Stimulated activated CD4-positive, alpha-beta T cell treated with anti-CD3 and anti-CD28 coated beads, Interleukin-2, amount 100 ng/mL, for 4 hours (primary cell): Measurements from ENCODE around the gene NIPBL.
"Not testable (repeated sequence)": the region's sequence is repeated elsewhere in the genome, so short reads cannot be mapped to it uniquely, and the experiment has no call there.

Experiments
- DNase-seq: peaks from one replicate; pipeline ENCODE4 v3.0.0-alpha.2; 2020; ENCODE audit warnings: low read depth

NIPBL gene

DNA sequence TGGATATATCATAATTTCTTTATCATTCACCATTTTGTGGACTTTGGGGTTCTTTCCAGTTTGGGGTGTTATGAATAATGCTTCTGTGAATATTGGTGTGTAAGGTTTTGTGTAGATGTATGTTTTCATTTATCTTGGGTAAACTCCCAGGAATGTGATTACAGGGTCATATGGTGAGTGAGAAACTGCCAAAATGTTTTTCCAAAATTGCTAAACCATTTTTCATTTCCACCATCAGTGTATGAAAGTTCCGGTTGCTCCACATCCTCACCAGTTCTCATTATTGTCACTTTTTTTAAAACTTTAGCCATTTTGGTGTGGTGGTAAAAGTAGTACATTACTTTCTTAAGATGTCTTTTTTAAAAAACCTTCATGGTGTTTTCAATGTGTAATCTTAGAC, 152.9 kb downstream of the NIPBL start:
- DNase-seq = no peak

DNA sequence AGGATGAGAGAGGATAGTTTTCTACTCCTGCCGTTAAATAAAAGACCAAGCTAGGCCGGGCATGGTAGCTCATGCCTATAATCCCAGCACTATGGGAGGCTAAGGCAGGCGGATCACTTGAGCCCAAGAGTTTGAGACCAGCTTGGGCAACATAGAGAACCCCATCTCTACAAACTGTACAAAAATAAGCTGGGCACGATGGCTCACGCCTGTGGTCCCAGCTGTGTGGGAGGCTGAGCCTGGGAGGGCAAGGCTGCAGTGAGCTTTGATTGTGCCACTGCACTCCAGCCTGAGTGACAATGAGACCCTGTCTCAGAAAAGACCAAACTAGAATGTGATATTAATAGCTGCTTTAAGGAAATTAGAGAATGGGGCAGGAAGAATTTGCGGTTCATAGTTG, 158.4 kb downstream of the NIPBL start:
- DNase-seq = no peak

DNA sequence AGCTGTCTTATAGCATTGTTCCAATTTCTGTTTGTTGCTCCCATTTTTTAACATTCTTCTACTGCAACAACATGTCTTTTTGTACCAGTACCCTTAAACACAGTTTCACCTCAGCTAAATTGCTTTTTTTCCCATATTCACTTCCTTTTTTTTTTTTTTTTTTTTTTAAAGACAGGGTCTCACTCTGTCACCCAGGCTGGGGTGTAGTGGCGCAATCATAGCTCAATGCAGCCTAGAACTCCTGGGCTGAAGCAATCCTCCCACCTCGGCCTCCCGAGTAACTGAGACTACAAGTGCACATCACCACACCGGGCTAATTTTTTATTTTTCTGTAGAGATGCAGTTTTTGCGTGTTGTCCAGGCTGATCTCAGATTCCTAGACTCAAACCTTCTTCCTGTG, 161.3 kb downstream of the NIPBL start:
- DNase-seq = no peak

DNA sequence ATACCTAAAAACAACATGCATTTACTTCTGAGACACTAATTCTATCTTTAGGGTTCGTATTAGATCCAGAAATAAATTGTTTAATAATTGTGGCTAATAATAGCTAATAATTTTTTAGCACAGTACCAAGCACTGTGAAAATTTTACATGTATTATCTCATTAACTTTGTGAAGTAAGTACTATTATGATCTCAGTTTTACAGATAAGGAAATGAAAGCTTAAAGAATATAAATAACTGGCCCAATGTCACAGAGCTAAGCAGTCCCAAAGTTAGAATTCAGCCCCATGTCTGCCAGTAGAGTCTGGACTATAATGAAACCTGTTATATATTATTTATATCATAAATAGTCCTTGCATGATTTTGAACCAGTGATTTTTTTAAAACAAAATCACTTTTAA, 163.3 kb downstream of the NIPBL start:
- DNase-seq = no peak

DNA sequence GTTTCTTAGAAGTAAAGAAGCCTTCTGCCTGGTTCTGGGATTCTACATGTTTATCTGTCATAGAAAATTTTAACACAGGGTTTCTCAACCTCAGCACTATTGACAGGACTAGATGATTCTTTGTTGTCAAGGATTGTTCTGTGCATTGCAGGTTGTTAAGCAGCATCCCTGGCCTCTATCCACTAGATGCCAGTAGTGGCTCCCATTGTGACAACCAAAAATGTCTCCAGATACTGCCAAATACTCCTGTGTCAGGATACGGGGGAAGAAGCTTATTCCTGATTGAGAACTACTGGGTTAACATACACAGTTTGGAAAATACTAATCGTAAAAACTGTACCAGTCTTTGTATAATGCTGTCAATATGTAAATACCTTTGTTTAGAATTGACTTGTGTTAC, 167.1 kb downstream of the NIPBL start:
- no peak for DNase-seq

DNA sequence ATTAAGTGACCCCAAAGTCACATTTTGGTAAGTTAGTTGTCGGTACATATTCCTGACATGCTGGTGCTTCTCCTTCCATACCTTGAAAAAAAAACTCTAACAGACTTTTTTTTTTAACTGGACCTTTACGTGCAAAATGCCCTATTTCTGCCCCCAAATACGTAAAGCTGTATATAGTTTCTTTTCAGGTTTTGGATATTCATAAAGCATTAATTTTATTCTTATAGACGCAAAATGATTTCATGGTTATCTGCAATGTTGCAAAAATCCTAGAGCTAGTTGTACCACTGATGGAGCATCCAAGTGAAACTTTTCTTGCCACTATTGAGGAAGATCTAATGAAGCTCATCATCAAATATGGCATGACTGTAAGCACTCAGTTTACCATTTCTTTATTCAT, 167.6 kb downstream of the NIPBL start:
- DNase-seq = no peak

DNA sequence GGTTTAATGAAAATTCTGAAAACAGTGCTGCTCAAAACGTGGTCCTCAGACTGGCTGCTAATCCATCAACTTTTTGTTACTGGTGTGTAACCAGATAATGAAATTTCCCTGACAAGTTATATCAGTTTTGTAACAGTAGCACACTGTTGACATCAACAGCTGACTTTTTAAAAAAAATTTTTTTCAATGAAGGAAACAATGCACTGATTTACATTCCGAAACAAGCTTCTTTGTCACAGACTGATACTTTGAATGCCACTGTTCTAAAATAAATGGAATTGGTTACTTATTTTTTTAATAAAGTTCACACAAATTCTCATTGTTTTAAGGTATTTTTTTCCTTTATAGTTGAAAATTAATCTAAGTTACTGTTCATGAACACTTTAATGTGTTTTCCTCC, 169.1 kb downstream of the NIPBL start:
- DNase-seq = no peak

DNA sequence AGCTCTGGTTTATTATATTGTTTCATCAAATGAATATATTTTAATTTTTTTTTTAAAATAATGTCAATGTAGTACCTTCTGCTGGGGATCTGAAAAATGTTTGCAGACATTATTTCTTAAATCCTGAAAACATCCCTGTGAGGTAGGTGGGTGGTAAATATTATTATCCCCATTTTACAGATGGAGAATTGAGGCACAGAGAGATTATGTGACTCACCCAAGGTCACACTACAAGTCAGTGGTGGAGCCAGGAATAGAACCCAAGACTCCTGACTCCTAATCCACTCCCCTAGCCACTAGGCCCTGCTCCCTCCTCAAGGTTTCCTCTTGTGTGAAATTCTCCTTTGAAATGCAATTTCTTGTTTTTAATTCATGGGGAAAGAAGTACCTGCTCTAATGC, 171.4 kb downstream of the NIPBL start:
- no peak for DNase-seq

DNA sequence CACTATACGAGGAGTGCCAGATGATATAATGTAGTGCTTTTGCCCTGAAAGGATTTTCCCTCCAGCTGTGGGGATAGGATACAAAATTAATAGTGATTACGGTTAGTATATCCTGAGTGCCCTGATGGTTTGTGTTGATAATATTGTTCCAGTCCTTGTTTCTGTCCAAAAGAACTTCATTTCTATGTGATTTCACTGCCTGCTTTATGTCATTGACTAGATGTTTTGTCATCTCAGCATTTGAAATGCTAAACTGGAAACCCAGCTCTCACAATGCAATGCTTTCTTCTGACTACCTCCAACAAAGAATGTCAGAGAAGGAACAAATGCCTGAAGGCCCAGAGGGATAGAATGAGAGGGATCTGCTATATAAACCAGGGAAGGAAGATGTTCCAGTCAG, 177.8 kb downstream of the NIPBL start:
- DNase-seq = no peak

DNA sequence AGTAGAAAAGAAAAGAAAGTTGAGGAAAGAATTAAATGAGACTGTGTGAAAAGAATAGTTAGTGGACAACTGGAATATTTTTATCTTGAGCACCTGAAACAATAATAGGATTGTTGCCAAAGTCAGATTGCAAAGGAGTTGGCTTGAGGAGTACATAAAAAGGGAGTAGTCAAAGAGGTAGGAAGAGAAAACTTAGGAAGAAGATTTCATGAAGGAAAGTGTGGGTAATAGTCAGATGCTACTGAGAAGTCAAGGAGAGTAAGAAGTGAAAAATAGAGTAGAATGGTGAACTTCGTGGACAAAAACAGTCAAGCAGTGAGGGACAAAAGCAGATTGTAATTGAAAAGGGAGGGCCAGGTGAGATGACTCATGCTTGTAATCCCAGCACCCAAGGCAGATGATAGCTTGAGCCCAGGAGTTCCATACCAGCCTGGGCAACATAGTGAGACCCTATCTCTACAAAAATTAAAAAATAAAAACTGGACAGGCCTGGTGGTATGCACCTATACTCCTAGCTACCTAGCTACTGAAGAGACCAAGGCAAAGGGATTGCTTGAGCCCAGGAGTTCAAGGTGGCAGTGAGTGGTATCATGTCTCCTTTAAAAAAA, 178.9 kb downstream of the NIPBL start:
- no peak for DNase-seq

DNA sequence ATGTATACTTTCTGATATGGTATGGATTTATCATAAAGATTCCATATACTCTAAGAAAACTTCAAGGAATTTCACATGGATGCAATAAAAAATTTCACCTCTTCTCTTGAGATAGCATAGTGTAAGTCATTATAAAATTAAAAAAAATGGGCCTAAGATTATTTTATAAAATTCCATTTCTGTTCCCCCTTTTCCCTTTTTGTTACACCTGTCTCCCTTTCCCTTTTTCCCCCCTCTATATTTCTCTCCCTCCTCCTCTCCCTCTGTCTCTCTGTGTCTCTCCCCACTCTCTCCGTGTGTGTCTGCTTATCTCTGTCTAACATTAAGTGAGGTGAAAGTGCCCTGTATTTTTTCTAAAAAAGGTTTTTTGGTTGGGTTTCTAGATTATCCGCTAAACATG, 180.2 kb downstream of the NIPBL start:
- DNase-seq = no peak

DNA sequence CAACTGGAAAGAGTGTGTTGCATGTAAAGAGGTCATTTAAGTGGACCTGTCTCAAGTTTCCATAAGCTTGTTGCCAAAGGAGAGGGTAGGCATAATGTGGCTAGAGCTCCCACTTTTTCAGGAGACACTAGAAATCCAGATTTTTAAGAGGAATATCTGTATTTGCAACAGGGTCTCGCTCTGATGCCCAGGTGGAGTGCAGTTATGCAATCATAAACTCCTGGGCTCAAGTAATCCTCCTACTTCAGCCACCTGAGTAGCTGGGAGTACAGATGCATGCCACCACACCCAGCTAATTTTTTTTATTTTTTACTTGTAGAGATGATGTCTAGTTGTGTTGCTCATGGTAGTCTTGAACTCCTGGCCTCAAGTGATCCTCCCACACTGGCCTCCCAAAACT, 183.5 kb downstream of the NIPBL start:
- DNase-seq = no peak

DNA sequence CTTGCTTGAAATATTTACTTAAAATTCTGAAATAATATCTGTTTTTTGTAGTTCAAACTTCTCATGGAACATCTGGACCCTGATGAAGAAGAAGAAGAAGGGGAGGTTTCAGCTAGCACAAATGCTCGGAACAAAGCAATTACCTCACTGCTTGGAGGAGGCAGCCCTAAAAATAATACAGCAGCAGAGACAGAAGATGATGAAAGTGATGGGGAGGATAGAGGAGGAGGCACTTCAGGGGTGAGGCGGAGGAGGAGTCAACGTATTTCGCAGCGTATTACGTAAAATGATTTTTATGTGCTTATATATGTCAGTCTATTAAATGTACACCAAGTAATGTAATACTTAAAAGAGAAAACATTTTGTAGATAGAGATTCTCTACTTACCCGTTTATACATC, 187.2 kb downstream of the NIPBL start:
- no peak for DNase-seq

DNA sequence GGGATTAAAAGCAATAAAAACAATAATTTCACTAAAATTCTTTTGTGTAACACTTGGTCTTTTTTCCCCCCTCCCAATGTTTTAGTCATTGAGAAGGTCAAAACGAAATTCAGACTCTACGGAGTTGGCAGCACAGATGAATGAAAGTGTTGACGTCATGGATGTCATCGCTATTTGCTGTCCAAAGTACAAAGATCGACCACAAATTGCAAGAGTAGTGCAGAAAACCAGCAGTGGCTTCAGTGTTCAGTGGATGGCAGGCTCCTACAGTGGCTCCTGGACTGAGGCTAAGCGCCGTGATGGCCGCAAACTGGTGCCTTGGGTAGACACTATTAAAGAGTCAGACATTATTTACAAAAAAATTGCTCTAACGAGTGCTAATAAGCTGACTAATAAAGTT, 187.9 kb downstream of the NIPBL start:
- DNase-seq = no peak

DNA sequence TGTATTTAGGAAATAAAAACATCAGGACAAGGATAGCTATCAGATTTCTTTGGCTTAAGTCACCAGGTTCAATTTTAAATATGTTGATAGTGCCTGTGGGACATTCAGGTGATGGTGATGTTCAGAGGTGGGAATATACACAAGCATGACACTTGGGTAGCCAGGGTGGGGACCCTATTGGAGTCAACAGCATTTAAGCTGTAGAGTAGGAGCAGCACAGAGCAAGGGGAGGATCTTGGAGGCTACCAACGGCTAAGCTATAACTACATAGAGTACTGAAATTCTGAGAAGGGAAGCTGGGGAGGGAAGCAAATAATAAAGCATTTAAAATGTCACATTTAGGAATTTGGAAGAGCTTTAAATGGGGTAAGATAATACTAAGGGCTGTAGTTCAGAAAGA, 194.9 kb downstream of the NIPBL start:
- DNase-seq = no peak

DNA sequence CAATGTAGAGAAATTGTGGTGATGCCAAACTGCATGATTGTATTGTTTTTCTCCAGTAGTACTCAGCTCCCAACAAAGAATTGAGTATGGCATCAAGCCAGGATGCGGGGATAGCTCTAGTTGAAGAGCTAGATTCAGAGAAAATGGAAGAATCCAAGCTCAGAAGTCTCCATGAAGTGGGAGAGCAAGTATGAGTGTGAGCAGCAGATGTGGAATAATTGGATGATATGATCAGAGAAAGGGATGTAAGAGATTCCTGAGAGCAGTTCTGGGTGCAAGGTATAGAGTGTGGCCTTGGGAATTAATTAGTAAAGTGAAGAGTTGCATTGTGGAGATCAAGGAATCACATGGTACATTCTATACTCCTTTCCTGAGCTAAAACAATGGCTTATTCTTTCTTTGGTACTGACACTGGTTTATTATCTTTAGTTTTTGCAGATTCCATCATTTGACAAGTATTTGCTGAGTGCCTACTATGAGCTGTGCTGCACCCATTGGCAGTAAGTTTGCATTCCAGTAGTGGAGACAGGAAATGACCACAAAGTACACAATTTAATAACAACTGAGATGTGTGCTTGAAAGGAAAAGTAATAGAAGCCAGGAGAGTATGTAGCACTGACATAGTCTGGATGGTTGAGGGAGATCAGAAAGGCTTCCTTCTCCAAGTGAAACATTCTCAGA, 195.5 kb downstream of the NIPBL start:
- DNase-seq = no peak

DNA sequence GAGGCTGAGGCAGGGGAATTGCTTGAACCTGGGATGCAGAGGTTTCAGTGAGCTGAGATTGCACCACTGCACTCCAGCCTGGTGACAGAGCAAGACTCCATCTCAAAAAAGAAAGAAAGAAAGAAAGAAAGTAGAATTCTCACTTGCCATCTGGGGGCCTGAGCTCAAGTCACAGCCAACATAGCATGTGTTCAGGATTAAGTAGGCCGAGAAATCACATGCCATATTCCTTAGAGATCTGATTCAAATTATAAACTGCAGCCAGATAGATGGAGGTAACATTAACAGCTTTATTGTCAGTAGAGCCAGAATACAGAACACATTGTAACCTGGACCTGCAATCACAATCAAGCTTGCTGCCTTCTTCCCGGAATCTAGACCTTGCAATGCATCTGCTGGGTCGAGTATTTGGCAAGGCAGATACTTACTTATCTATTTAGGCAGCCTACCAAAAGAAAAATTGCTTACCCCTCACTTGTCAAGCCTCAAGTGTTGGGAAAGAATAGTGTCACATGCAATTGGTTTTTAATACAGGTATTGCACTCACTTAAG, 198.9 kb downstream of the NIPBL start:
- no peak for DNase-seq

DNA sequence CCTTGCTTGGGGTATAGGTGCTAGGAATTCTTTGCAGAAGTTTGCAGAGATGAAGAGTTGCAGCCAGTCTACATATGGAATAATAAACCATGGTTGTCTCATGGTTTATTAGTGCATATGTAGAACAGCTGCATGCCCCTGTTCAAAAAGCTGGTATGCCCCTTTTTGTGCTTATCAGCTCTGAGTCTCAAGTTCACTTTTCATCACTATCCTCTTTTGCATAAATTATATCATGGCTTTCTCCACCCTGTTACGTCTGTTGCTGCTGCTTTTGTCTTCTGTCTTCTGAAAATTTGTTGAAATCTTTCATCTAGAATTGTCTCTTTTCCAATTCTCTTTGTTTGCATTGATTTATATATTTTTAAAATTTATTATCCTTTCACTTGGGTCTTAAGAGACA, 200.6 kb downstream of the NIPBL start:
- DNase-seq = no peak

DNA sequence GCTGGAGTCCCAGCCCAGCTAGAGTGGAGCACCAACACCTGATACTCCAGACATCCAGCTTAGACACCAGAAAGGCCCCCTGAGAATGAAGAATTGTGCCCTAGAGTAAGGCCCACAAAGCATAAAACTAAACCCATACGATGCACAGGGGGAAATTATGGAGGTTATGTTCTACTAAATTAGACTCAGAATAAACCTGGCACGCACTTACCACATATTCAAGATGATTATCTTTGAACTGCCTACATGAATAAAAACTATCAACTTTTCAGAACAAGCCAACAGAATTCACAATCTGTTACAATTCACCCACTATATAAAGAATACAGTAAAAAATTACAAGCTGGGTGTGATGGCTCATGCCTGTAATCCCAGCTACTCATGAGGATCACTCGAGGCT, 204.1 kb downstream of the NIPBL start:
- no peak for DNase-seq

DNA sequence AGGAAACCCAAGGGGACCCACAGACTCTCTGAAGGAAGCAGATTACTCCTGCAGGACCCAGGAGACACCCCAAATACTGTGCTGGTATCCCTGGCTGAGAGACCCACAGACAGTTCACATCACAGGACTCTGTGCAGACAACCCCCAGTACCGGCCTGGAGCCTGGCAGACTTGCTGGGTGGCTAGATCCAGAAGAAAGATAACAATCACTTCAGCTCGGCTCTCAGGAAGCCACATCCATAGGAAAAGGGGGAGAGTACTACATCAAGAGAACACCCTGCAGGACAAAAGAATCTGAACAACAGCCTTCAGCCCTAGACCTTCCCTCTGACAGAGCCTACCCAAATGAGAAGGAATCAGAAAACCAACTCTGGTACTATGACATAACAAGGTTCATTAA, 206.4 kb downstream of the NIPBL start:
- DNase-seq = not testable (repeated sequence)

DNA sequence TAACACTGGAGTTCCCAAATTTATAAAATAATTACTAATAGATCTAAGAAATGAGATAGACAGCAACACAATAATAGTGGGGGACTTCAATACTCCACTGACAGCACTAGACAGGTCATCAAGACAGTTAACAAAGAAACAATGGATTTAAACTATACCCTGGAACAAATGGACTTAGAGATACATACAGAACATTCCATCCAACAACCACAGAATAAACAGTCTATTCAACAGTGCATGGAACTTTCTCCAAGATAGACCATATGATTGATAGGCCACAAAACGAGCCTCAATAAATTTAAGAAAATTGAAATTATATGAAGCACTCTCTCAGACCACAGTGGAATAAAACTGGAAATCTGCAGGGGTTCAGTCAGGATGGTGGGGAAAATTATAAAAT, 209.5 kb downstream of the NIPBL start:
- DNase-seq = not testable (repeated sequence)

DNA sequence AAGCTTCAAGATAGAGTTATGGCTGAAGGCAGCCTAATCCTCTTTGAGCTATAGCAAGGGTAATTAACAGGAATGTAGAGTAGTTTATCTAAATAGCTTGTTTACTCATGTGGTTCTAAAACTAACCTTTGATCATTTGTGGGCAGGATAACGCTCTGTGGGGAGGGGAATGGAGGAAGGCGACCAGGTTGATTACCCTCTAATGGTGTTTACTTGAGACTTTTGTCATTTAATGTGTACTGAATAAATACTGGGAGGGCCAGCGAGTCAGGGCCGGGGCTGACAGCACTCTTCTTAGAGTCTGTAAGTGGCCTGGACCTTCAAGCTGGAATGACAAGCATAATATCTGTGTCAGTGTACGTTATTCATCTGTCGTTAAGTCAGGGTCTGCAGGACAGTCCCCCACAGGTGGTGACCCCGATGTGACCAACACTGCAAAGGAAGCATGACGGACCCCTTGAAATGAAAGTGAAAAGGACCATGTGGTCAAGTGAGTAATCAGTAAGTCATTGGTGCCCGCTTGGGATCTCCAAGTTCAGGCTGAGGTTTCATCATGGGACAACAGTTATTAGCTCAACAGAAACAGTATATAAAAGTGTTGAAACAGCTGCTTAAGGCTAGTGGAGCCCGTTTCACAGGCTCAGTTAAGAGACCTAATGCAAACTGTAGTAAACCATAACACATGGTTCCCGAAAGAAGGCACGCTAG, 210.1 kb downstream of the NIPBL start:
- no peak for DNase-seq

DNA sequence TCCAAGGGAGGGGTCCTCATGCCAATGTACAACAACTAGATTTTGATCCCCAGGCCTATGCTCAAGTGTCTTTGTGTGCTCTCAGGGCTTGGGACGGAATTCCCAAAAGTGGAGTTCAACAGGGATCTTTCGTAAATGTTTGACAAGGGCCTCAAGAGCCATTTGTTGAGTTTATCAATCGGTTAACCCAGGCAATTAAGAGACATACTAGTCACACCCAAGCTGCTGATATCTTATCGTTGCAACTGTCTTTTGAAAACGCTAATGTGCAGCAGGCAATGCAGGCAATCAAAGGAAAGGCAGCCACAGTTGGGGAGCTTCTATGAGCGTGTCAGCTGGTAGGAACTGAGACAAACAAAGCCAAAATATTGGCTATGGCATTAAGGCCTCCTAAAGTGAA, 211.4 kb downstream of the NIPBL start:
- DNase-seq = no peak
